GM12892 (cell line): Measurements from ENCODE around the gene BMERB1. TPM values are rescaled to one million over a fixed set of nuclear protein-coding genes. Genes with fewer than 3 reads are reported as not detected.
"Not testable (repeated sequence)": the region's sequence is repeated elsewhere in the genome, so short reads cannot be mapped to it uniquely, and the experiment has no call there.

Experiments used
- DNase-seq: peaks from one replicate; pipeline ENCODE4 v3.0.0; 2011; ENCODE audit not compliant: insufficient read length
- FAIRE-seq: peaks from 2 replicates; lab custom pipeline; 2011; peaks lifted over from hg19 to GRCh38; lab: Jason Lieb, UNC
- POLR2A ChIP-seq: IDR thresholded peaks from 2 replicates; pipeline ENCODE4 v1.6.1; 2011; ENCODE audit warnings: low read depth, low read length, control low read depth
- POLR2AphosphoS5 ChIP-seq: IDR thresholded peaks from 2 replicates; pipeline ENCODE4 v1.6.1; 2011; ENCODE audit warnings: low read depth, low read length, control low read depth
- TAF1 ChIP-seq: IDR thresholded peaks from 2 replicates; pipeline ENCODE4 v1.6.1; 2011; ENCODE audit warnings: low read depth, mild to moderate bottlenecking, control low read depth, low read length, borderline replicate concordance
- polyA plus RNA-seq: library from polyadenylated mRNA; unstranded; fragments of >200 nt; gene quantifications from one replicate; pipeline ENCODE4 v1.2.1, GENCODE V29; 2012; ENCODE audit warnings: missing spikeins, inconsistent platforms; ENCODE audit not compliant: missing spikeins

The BMERB1 gene
- 0.42 TPM for polyA plus RNA-seq

- TF ChIP-seq TAF1 (no peak), POLR2A (no peak), POLR2AphosphoS5 (no peak)
- DNase-seq (no peak), FAIRE-seq (no peak)
Observed at GRCh38 chr16:15434425-15435215, at the start of gene BMERB1. TSS of gene BMERB1 (plus strand) at chr16:15434588. CDS start at chr16:15434654, 66 bp downstream.

DNA sequence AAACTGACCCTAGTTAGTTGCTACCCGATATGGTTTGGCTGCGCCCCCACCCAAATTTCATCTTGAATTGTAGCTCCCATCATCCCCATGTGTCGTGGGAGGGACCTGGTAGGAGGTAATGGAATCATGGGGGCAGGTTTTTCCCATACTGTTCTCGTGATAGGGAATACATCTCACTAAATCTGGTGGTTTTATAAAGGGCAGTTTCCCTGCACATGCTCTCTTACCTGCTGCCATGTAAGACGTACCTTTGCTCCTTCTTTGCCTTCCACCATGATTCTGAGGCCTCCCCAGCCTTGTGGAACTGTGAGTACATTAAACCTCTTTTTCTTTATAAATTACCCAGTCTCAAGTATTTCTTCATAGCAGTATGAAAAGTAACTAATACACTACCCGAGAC, 46.3 kb upstream of the BMERB1 start:
- DNase-seq, FAIRE-seq: not testable (repeated sequence)

- not testable (repeated sequence) for DNase-seq, FAIRE-seq
Observed at GRCh38 chr16:15389916-15390315, 44.5 kb upstream of the BMERB1 start.

DNA sequence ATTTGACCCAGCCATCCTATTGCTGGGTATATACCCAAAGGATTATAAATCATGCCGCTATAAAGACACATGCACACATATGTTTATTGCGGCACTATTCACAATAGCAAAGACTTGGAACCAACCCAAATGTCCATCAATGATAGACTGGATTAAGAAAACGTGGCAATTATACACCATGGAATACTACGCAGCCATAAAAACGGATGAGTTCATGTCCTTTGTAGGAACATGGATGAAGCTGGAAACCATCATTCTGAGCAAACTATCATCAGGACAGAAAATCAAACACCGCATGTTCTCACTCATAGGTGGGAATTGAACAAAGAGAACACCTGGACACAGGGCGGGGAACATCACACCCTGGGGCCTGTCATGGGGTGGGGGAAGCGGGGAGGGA, 41.4 kb upstream of the BMERB1 start:
- DNase-seq, FAIRE-seq: not testable (repeated sequence)

- not testable (repeated sequence) for DNase-seq, FAIRE-seq
Observed at GRCh38 chr16:15395631-15396508, 38.5 kb upstream of the BMERB1 start, which contains the start of gene MPV17L. TSS of gene MPV17L (plus strand) at chr16:15395754. CDS start at chr16:15395898, 144 bp downstream.

DNA sequence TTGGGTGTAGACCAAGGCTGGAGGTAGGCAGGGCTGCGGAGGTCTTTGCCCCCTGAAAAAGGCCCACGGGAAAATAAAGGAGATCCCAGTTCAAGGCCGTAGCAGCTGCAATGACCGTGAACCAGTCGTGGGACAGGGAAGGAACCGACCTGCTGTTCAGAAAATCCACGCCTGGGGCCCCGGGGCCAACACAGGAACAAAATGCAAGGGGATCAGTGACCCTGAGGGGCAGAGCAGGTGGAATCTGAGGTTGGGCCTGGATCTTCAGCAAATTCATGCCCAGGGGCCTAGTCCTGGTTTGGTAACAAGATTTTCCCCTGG, 37.9 kb upstream of the BMERB1 start:
- not testable (repeated sequence) for FAIRE-seq

GRCh38 chr16:15396948-15397594, 37.3 kb upstream of the BMERB1 start:
- TF ChIP-seq POLR2A (no peak), TAF1 (no peak), POLR2AphosphoS5 (no peak)
- DNase-seq: no peak
- FAIRE-seq: no peak

More for the DNA sequence above, 37.9 kb upstream of the BMERB1 start:
- DNase-seq: not testable (repeated sequence)

DNA sequence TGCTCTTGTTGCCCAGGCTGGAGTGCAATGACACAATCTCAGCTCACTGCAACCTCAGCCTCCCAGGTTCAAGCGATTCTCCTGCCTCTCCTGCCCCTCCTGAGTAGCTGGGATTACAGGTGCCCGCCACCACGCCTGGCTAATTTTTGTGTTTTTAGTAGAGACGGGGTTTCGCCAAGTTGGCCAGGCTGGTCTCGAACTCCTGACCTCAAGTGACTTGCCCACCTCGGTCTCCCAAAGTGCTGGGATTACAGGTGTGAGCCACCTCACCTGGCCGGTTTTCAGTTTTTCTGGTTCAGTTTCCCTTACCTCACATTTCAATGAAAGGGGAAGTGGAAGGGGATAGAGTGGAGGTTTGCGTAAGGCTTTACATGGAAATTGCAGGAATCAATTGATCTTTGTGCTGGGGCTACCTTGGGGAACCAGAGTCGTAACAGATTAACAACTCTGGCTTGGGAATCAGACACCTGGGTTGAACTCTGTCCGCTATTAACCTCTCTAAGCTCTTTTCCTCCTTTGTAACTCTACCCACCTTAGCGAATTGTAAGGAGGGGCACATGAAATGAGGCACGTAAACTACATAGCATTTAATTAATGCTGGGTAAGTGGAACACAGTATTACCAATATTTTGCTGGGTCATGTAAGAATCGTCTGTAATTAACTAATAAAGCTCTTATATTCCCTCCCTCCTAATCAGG, 35.6 kb upstream of the BMERB1 start:
- DNase-seq (no peak), FAIRE-seq (no peak)
- TF ChIP-seq TAF1 (no peak), POLR2A (no peak), POLR2AphosphoS5 (no peak)

DNA sequence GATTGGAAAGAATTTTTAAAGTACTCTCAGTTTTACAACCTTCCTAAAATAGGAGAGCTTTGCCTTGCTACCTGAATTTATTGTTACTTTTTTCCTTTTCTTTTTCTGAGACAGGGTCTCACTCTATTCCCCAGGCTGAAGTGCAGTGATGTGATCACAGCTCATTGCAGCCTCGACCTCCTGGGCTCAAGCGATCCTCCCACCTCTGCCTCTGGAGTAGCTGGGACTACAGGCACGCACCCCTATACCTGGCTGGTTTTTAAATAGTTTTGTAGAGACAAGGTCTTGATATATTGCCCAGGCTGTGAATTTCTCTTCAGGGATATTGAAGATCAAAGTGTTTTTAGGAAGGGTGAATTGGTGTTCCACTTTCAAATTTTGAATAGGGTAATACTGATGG, 35.1 kb upstream of the BMERB1 start:
- DNase-seq: no peak
- TF ChIP-seq POLR2A: no peak
- TF ChIP-seq TAF1: no peak
- no peak for TF ChIP-seq POLR2AphosphoS5
- no peak for FAIRE-seq

GRCh38 chr16:15400314-15400713, 34.1 kb upstream of the BMERB1 start:
- not testable (repeated sequence) for FAIRE-seq, DNase-seq

DNA sequence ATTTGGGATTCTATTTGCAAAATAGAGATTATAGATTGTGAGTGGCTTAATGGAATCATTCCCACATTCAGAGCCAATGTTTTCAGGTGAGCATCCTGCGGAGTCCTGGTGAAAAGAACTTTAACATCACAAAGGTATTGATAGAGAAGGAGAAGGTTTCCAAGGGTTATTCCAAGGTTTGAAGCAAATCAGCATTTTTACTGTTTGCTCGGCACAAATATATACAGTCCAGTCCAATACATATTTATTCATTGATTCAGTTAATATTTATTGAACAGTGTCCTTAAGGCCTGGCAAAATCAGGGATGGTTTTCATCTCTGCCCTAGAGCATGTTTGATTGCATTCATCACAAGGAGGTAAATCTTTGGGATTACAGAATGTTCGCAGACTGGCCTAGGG, 32.4 kb upstream of the BMERB1 start:
- DNase-seq (no peak), FAIRE-seq (no peak)
- TF ChIP-seq POLR2A: no peak
- no peak for TF ChIP-seq POLR2AphosphoS5
- TF ChIP-seq TAF1: no peak
